ENCODE measurements around the gene EEIG1.

GRCh38 chr9:127968042-127968441 is 12.7 kb downstream of the EEIG1 start:
- TF ChIP-seq ELK1 (IDR thresholded peaks at IDR 0.05; ENCODE audit: borderline replicate concordance, low read depth, low read length) (no peak), POLR2A (IDR thresholded peaks at IDR 0.05; ENCODE audit: low read depth, low read length) (no peak), RCOR1 (IDR thresholded peaks at IDR 0.05; ENCODE audit: insufficient replicate concordance, low read length) (peak; percentile 48), SMC3 (IDR thresholded peaks at IDR 0.05; ENCODE audit: low read depth, low read length) (no peak), CEBPB (IDR thresholded peaks at IDR 0.05; ENCODE audit: low read depth, low read length) (no peak), CHD1 (IDR thresholded peaks at IDR 0.05; ENCODE audit: low read depth, low read length) (no peak), MAZ (IDR thresholded peaks at IDR 0.05; ENCODE audit: borderline replicate concordance, low read depth, low read length) (0 out of 2 replicates have a peak, but pooled peaks have one; percentile 12), MAFK (IDR thresholded peaks at IDR 0.05; ENCODE audit: low read depth, low read length) (no peak), MXI1 (IDR thresholded peaks at IDR 0.05; ENCODE audit: borderline replicate concordance, low read depth, low read length) (no peak), RAD21 (IDR thresholded peaks at IDR 0.05; ENCODE audit: low read length) (no peak), RFX5 (IDR thresholded peaks at IDR 0.05; ENCODE audit: low read depth, low read length) (no peak)
- TF ChIP-seq, protein P1, sequence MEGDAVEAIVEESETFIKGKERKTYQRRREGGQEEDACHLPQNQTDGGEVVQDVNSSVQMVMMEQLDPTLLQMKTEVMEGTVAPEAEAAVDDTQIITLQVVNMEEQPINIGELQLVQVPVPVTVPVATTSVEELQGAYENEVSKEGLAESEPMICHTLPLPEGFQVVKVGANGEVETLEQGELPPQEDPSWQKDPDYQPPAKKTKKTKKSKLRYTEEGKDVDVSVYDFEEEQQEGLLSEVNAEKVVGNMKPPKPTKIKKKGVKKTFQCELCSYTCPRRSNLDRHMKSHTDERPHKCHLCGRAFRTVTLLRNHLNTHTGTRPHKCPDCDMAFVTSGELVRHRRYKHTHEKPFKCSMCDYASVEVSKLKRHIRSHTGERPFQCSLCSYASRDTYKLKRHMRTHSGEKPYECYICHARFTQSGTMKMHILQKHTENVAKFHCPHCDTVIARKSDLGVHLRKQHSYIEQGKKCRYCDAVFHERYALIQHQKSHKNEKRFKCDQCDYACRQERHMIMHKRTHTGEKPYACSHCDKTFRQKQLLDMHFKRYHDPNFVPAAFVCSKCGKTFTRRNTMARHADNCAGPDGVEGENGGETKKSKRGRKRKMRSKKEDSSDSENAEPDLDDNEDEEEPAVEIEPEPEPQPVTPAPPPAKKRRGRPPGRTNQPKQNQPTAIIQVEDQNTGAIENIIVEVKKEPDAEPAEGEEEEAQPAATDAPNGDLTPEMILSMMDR (conservative IDR thresholded peaks at IDR 0.05; ENCODE audit: low read depth, low read length), result 0 out of 2 replicates have a peak, but pooled peaks have one; percentile 6
- TF ChIP-seq, protein P2, sequence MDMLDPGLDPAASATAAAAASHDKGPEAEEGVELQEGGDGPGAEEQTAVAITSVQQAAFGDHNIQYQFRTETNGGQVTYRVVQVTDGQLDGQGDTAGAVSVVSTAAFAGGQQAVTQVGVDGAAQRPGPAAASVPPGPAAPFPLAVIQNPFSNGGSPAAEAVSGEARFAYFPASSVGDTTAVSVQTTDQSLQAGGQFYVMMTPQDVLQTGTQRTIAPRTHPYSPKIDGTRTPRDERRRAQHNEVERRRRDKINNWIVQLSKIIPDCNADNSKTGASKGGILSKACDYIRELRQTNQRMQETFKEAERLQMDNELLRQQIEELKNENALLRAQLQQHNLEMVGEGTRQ (IDR thresholded peaks at IDR 0.05; ENCODE audit: low read depth, low read length), result no peak
